OCI-LY3 (cell line): ENCODE data around the gene AGAP1.

ENCODE experiments used
- H2AFZ ChIP-seq: fragments of 200-600, 300-600 bp; shearing (Covaris generic); 2 replicates; pipeline ENCODE4 v1.6.0; 2014; ENCODE audit warnings: antibody characterized with exemption, low read depth, low read length
- H3K27ac ChIP-seq: fragments of 200-600, 300-600 bp; sonication (generic); 2 replicates; pipeline ENCODE4 v1.5.1; 2014; ENCODE audit warnings: mild to moderate bottlenecking, low read length, moderate library complexity, mixed read lengths
- H3K27me3 ChIP-seq: fragments of 200-600, 300-600 bp; sonication (generic); 2 replicates; pipeline ENCODE4 v1.6.1; 2014; ENCODE audit warnings: low read depth, low read length, mixed read lengths
- H3K36me3 ChIP-seq: fragments of 200-600, 300-600 bp; sonication (generic); replicated peaks from 2 replicates; pipeline ENCODE3; 2014; ENCODE audit warnings: low read depth, low read length, mixed read lengths
- H3K4me1 ChIP-seq: fragments of 300-600, 200-600 bp; sonication (generic); 2 replicates; pipeline ENCODE4 v1.6.1; 2014; ENCODE audit warnings: low read length, mixed read lengths
- H3K4me2 ChIP-seq: fragments of 200-600, 300-600 bp; sonication (generic); 2 replicates; pipeline ENCODE4 v1.6.1; 2014; ENCODE audit warnings: low read length, mixed read lengths
- H3K4me3 ChIP-seq: fragments of 300-600, 200-600 bp; sonication (generic); 2 replicates; pipeline ENCODE4 v1.5.1; 2014; ENCODE audit warnings: antibody characterized with exemption, mild to moderate bottlenecking, low read length, moderate library complexity
- H3K79me2 ChIP-seq: fragments of 300-600, 200-600 bp; shearing (Covaris generic); 2 replicates; pipeline ENCODE4 v1.6.1; 2014; ENCODE audit warnings: mild to moderate bottlenecking, low read length, mixed read lengths
- H3K9ac ChIP-seq: fragments of 300-600, 200-600 bp; shearing (Covaris generic); 2 replicates; pipeline ENCODE4 v1.6.0; 2014; ENCODE audit warnings: mild to moderate bottlenecking, low read length, moderate library complexity
- H3K9me3 ChIP-seq: fragments of 200-600, 300-600 bp; shearing (Covaris generic); 2 replicates; pipeline ENCODE4 v1.6.1; 2014; ENCODE audit warnings: low read length, mixed read lengths; ENCODE audit not compliant: insufficient read depth
- H4K20me1 ChIP-seq: fragments of 200-600, 300-600 bp; sonication (generic); 2 replicates; pipeline ENCODE4 v1.6.1; 2016; ENCODE audit warnings: low read length, mixed read lengths; ENCODE audit not compliant: insufficient read depth
- CTCF ChIP-seq: fragments of 200-600, 300-600 bp; sonication (generic); IDR thresholded peaks from 2 replicates; pipeline ENCODE4 v1.5.1; 2014; ENCODE audit warnings: antibody characterized with exemption, low read length, low read depth
- EZH2phosphoT487 ChIP-seq: fragments of 200-600 bp; shearing (Covaris generic); IDR thresholded peaks from 2 replicates; pipeline ENCODE4 v1.6.1; 2018; ENCODE audit warnings: antibody characterized with exemption, mixed run types, low read depth

AGAP1 gene

GRCh38 chr2:235930701-235931100, 436.9 kb downstream of the AGAP1 start:
- H3K27ac ChIP-seq = no peak overlapping the region
- no peaks in the 10 kb centered on the region for H3K79me2 ChIP-seq
- no peaks in the 10 kb centered on the region for H3K9me3 ChIP-seq
- no peaks in the 10 kb centered on the region for H3K36me3 ChIP-seq
- no peaks in the 10 kb centered on the region for H4K20me1 ChIP-seq
- H3K27me3 ChIP-seq = no peaks in the 10 kb centered on the region
- TF ChIP-seq CTCF (no peak), EZH2phosphoT487 (no peak)
- H3K4me2 ChIP-seq = no peak overlapping the region
- no peak overlapping the region for H2AFZ ChIP-seq
- H3K9ac ChIP-seq = no peak overlapping the region
- H3K4me1 ChIP-seq = no peaks in the 10 kb centered on the region
- no peak overlapping the region for H3K4me3 ChIP-seq

GRCh38 chr2:235931676-235932075, 437.8 kb downstream of the AGAP1 start:
- Histone ChIP-seq H3K4me1 (no peaks in the 10 kb centered on the region), H3K27me3 (no peaks in the 10 kb centered on the region), H3K9me3 (no peaks in the 10 kb centered on the region), H3K27ac (no peak overlapping the region), H2AFZ (no peak overlapping the region), H3K79me2 (no peaks in the 10 kb centered on the region), H3K36me3 (no peaks in the 10 kb centered on the region), H4K20me1 (no peaks in the 10 kb centered on the region), H3K4me2 (no peak overlapping the region), H3K9ac (no peak overlapping the region), H3K4me3 (no peak overlapping the region)
- no peak for TF ChIP-seq CTCF
- TF ChIP-seq EZH2phosphoT487 = no peak

- H3K9ac ChIP-seq = no peak overlapping the region
- H3K27me3 ChIP-seq = no peaks in the 10 kb centered on the region
- no peak overlapping the region for H3K4me3 ChIP-seq
- TF ChIP-seq CTCF (no peak), EZH2phosphoT487 (no peak)
- no peaks in the 10 kb centered on the region for H3K9me3 ChIP-seq
- no peak overlapping the region for H3K27ac ChIP-seq
- H4K20me1 ChIP-seq = no peaks in the 10 kb centered on the region
- no peak overlapping the region for H2AFZ ChIP-seq
- no peaks in the 10 kb centered on the region for H3K79me2 ChIP-seq
- no peaks in the 10 kb centered on the region for H3K36me3 ChIP-seq
- H3K4me1 ChIP-seq = no peaks in the 10 kb centered on the region
- no peak overlapping the region for H3K4me2 ChIP-seq
These were observed 440.4 kb downstream of the AGAP1 start for GRCh38 chr2:235934059-235934773.

GRCh38 chr2:235934774-235935484, 441.1 kb downstream of the AGAP1 start:
- no peak overlapping the region for H3K9ac ChIP-seq
- H3K79me2 ChIP-seq = no peaks in the 10 kb centered on the region
- H3K36me3 ChIP-seq = no peaks in the 10 kb centered on the region
- no peak overlapping the region for H2AFZ ChIP-seq
- H3K4me2 ChIP-seq = no peak overlapping the region
- no peak overlapping the region for H3K4me3 ChIP-seq
- no peaks in the 10 kb centered on the region for H3K27me3 ChIP-seq
- H3K4me1 ChIP-seq = no peaks in the 10 kb centered on the region
- no peak overlapping the region for H3K27ac ChIP-seq
- no peaks in the 10 kb centered on the region for H4K20me1 ChIP-seq
- TF ChIP-seq EZH2phosphoT487 (no peak), CTCF (no peak)
- H3K9me3 ChIP-seq = no peaks in the 10 kb centered on the region
